HL-60/S4 treated with retinoic acid at 250 ng/mL for 4 days and 3 days (cell line): Measurements from ENCODE around the gene CCL24.
"Not testable (repeated sequence)": the region's sequence is repeated elsewhere in the genome, so short reads cannot be mapped to it uniquely, and the experiment has no call there.

Experiments
- in situ Hi-C: fragments of 300-500 bp; cut with MboI; formaldehyde crosslinking; loops from 2 replicates; pipeline ENCODE4 v1.7.0; 2022; ENCODE audit warnings: low sequenced_read_pairs

CCL24 gene

DNA sequence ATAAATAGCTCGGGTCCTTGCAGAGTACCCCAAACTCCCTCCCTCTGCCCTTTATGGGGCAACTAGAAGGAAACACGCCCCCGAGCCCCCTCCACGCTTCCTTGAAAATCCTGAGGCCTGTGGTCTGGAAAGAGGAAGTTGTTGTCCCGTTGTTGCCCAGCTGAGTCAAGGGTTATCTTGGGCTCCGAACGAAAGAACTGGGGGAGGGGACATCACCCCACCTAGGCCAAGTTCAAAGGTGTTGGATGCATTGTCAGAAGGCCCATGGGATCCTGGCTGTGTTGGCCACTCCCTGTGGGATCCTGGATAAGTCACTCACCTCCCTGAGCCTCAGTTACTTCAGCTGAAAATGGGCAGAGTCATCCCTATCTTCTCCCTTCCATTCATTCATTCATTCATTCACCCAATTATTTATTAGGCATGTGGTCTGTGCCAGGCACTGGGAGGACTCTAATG, at the start of gene CCL24:
Gene CCL24 (minus strand): TSS at position 26 of the 456 bp plus-strand sequence. CDS start 91 bp downstream, outside the sequence.
- in situ Hi-C loops: no loop called here

DNA sequence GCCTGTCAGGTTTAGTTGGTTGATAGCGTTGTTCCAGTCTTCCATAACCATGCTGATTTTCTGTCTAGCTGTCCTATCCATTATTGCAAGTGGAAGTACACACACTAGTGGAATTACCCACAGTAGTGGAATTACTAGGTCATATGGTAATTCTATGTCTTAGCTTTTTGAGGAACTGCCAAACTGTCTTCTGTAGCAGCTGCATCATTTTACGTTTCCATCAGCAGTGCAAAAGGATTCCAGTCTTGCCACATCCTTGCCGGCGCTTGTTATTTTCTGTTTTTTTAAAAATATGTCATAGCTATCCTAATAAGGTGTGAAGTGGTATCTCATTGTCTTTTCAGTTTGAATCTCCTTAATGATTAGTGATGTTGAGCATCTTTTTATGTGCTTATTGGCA, 48.0 kb upstream of the CCL24 start:
- in situ Hi-C loops: no loop called here

GRCh38 chr7:75858410-75858809, 44.8 kb upstream of the CCL24 start:
- in situ Hi-C loops: loop anchor here (10.0 kb wide), 1 partner anchor 54 kb away; no protein-coding TSS in a partner anchor

- in situ Hi-C loops: loop anchor here (10.0 kb wide), 1 partner anchor 52 kb away; no protein-coding TSS in a partner anchor
These were observed 42.9 kb upstream of the CCL24 start for GRCh38 chr7:75856536-75856935.

DNA sequence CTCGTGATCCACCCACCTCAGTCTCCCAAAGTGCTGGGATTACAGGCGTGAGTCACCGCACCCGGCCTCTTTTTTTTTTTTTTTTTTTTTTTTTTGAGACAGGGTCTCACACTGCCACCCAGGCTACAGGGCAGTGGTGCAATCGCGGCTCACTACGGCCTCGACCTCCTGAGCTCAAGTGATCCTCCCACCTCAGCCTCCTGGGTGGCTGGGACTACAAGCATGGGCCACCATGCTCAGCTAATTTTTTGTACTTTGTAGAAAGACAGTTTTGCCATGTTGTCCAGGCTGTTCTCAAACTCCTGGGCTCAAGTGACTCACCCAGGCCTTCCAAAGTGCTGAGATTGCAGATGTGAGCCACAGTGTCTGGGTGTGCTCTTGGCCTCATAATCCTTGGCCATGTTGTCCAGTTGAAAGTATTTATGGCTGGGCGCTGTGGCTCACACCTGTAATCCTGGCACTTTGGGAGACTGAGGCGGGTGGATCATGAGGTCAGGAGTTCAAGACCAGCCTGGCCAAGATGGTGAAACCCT, 41.3 kb upstream of the CCL24 start:
- in situ Hi-C loops: loop anchor here (10.0 kb wide), 1 partner anchor 50 kb away; no protein-coding TSS in a partner anchor

- in situ Hi-C loops: loop anchor here (10.0 kb wide), 1 partner anchor 49 kb away; no protein-coding TSS in a partner anchor
These were observed 40.6 kb upstream of the CCL24 start for GRCh38 chr7:75854233-75854632.

DNA sequence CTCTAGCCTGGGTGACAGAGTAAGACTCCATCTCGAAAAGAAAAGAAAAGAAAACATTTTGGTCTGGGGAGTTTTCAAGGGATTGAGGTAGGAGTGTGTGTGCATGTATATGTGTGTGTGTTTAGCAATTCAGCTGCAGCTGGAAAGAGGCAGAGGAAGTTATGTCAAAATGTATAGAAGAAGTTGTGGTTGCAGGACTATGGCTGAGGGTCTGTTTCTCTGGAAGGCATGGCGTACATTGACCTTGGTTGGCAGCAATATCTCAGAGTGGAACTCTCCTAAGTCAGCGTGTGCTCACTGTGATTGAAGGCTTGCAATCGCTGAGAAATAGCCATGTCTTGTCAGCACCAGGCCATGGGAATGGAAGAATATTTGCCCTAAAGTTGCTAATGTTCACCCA, 36.6 kb upstream of the CCL24 start:
- in situ Hi-C loops: loop anchor here (10.0 kb wide), 1 partner anchor 45 kb away; no protein-coding TSS in a partner anchor

GRCh38 chr7:75849573-75849972, 36.0 kb upstream of the CCL24 start:
- in situ Hi-C loops: no loop called here

GRCh38 chr7:75847707-75848106, 34.1 kb upstream of the CCL24 start:
- in situ Hi-C loops: no loop called here

DNA sequence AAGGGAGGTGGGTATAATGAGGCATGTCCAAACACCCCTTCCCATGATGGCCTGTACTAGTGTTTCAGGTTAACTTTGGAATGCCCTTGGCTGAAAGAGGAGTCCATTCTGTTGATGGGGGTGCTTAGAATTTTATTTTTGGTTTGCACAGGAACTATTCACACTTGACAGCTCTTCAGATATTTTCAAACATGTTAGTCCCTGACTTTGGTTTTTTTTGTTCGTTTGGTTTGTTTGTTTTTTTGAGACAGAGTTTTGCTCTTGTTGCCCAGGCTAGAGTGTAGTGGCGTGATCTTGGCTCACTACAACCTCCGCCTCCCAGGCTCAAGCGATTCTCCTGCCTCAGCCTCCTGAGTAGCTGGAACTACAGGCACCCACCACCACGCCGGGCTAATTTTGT, 31.5 kb upstream of the CCL24 start:
- in situ Hi-C loops: not testable (repeated sequence)

- in situ Hi-C loops: no loop called here
These were observed 30.6 kb upstream of the CCL24 start for GRCh38 chr7:75844158-75844557.

DNA sequence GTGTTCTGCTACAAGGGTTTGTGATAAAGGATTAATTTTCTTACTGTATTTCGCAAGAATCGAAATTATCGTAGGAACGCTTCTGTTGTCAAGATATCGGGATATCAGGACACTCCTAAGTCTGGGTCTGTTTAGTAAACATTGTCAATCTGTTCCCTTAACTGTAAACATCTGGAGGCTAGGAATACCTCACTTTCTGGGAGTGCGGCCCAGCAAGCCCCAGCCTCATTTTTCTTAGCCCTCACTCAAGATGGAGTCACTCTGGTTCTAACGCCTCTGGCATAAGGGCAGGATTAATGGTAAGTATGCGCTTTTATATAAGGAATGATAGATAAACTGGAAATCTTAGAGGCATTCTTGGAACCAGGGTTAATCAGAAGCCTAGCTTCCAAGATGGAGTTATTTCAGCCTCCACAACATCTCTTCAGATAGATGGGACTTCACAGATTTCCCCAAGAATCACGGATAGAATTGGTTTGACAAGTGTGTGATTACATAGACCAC, 30.1 kb upstream of the CCL24 start:
- in situ Hi-C loops: no loop called here

DNA sequence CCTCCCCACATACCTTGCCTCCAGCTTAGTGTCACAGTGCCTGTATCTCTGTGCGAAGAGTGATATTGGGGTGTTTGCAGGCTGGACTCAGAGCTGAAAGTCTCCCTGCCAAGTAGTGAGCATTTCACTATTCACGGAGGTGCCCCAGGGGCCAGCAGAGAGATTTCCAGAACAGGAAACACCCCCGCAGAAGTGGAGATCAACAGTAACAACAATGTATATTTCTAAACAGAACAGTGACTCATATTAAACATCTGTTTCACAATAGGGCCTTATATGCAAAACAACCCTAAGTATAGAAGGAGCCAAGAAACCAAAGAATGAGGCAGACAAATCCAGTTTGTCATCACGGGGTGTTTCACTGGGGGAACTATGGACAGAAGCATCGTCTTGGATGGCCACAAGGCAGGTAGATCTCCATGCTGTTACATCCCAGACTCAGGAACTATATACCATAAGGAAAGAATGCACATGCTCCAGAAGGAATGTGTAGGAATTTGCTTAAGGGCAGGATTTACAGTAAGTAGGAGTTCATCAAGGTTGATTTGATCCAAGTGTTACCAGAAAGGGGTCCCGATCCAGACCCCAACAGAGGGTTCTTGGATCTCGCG, 29.3 kb upstream of the CCL24 start:
- in situ Hi-C loops: no loop called here

- in situ Hi-C loops: no loop called here
These were observed 26.4 kb upstream of the CCL24 start for GRCh38 chr7:75840029-75840428.

DNA sequence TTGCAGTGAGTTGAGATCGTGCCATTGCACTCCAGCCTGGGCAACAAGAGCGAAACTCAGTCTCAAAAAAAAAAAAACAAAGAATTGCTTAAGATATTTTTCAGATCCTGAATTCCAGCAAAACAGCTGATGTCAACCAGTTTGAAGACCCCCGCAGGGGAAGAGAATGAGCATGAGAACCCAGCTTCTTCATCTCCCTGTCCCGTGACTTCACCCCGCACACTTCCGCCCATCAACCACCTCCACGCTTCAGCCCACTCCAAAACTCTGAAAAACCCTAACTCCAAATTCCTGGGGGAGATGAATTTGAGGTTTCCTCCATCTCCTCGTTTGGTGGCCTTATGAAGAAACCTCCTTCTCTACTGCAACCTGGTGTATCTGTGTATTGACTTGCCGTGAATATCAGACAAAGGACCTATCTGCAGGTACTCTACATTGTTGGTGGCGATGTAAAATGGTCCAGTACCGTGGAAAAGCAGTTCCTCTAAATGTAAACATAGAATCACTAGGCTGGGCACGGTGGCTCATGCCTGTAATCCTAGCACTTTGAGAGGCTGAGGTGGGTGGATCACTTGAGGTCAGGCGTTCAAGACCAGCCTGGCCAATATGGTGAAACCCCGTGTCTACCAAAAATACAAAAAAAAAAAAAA, 24.8 kb upstream of the CCL24 start:
- in situ Hi-C loops: not testable (repeated sequence)

GRCh38 chr7:75836798-75837197, 23.2 kb upstream of the CCL24 start:
- in situ Hi-C loops: no loop called here

DNA sequence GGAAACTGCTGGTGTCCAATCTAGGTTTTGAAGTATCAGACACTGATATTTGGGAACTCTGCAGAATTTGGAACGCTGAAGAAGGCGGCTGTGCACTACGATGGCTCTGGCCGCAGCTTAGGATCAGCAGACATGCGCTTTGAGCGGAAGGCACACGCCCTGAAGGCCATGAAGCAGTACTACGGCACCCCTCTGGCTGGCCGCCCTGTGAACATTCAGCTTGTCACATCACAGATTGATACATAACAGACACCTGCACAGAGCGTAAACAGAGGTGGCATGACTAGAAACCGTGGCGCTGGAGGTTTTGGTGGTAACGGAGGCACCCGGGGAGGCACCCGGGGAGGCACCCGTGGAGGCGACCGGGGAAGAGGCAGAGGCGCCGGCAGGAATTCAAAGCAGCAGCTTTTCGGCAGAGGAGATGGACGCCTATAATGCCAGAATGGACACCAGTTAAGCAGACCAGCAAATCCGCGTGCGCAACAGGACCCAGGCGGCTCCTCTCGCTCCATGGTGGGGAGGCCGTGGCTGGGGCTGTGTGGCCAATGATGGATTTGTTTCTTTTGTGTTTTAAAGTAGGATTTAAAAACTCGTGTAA, 22.2 kb upstream of the CCL24 start:
- in situ Hi-C loops: no loop called here

DNA sequence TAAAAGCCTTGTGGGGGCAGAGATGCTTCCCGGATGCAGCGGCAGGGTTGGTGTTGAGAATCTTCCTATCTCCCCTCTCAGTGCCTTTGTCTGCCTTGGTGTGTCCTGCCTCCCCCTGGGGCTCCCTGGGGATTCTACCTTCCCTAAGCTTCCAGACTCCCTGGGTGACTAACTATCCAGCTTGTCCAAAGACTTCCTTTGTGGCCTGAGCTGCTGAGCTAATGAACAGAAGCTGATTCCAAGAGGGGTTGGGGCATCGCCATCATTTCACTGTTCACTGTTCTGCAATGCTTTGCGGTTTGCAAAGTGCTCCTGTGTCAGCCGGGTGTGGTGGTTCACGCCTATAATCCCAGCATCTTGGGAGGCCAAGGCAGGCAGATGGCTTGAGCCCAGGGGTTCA, 20.1 kb upstream of the CCL24 start:
- in situ Hi-C loops: not testable (repeated sequence)

GRCh38 chr7:75830978-75831377, 17.4 kb upstream of the CCL24 start:
- in situ Hi-C loops: no loop called here

DNA sequence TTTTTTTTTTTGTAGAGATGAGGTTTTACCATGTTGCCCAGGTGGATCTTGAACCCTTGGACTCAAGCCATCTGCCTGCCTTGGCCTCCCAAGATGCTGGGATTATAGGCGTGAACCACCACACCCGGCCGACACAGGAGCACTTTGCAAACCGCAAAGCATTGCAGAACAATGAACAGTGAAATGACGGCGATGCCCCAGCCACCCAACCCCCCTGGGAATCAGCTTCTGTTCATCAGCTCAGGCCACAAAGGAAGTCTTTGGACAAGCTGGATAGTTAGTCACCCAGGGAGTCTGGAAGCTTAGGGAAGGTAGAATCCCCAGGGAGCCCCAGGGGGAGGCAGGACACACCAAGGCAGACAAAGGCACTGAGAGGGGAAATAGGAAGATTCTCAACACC, 16.1 kb upstream of the CCL24 start:
- in situ Hi-C loops: not testable (repeated sequence)

DNA sequence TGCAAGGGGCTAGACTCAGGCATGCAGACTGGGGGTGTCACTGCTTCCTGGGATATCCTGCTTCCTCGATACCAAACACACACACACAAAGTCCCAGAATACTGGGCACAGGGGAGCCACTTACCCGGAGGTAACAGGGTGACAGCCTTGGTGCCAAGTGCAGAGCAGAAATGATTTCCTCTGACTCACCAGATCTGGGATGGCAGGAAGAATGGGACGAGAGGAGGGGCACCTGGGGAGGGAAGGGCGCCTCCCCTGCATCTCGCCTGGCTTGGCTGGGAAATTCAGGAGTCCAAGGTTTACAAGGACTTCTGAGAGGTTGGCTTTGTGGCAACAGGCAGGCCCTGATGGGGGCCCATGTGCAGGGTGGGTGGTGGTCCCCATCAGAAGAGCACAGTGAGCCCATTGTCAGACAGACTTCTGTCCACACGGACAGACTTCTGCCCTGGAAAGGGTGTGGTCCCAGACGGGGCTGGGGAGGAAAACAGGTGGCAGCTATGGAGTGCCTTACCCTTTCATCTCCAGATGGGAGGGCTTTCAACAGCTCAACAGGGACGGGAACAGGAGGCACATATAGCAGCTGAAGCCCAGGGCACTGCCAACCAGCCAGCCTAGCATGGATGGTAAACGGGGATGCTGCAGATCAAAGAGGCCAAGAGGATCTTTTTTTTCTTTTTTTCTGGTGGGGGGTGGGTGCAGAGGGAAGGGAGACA, 9.7 kb upstream of the CCL24 start:
- in situ Hi-C loops: no loop called here
